Activated CD4-positive, CD25-positive, alpha-beta regulatory T cell (primary cell): ENCODE results near the gene ATG2B.
"Not testable (repeated sequence)": the region's sequence is repeated elsewhere in the genome, so short reads cannot be mapped to it uniquely, and the experiment has no call there.

Source experiments
- DNase-seq, 4 experiments: peaks; one replicate each; lab custom pipeline; 2025; lab: John Stamatoyannopoulos, UW

Gene ATG2B

DNA sequence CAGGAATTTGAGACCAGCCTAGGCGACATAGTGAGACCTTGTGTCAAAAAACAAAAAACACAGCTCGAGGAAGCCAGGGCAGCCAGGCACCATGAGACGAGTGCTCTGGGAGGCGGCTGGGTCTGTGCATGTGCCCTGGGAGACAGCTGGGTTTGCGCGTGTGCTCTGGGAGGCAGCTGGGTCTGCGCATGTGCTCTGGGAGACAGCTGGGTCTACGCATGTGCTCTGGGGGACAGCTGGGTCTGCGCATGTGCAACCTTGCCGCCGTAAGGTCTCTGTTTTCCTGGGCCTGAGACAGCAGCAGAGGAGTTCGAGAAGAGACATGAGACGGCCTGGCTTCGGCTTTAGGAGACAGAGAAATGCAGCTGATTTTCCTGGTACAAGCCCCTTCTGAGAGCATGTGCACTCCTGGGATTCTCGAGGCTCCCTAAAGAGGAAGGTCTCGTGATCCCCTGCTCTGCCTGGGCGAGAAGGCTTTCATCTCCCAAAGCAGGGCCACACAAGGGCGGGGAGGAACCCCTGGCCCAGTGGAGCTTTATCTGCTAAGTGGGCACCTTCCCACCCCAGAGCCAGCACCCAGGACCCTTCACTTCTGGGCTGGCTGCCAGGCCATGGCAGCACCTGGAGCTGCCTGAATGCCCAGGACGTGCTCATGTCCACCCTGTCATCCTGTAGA, 110.7 kb downstream of the ATG2B start:
- DNase-seq: no peak

DNA sequence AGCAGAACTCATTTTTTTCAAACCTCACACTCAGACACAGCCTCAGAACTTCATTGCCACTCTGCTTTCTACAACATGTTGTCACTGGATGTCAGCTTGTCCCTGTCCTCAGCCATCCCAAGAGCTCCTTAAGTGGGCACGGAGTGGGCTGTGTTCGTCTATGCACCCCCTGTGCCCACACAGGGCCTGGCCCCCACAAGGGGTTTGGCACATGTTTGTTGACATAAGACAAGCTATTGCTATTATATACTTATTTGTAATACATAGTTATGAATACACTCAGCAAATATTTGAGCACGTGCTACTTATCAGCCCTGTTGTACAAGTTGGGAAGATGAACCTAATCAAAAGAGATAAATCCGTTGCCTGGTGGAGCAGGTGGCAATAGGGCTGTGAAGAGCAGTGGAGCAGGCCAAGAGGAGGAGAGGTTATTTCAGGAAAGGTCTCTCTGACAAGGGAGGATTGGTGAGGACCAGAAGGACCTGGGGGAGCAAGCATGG, 111.4 kb downstream of the ATG2B start:
- no peak for DNase-seq

DNA sequence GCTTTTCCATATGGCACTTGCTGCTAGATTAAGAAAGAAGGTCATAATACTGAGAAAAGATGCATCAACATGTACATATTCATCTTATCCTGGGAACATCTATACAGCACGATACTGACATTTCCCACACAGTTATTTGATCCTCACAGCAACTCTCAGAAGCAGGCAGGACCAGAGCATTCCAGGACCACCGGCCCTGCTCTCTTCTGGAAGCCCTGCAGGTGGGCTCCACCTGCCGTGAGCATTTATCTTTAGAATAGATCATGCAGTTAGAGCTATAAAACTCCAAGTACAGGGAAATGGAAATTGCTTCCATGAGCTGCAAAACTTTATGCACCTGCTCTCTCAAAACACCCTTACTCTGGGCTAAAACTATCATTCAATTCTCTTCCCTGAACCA, 112.7 kb downstream of the ATG2B start:
- DNase-seq: no peak

DNA sequence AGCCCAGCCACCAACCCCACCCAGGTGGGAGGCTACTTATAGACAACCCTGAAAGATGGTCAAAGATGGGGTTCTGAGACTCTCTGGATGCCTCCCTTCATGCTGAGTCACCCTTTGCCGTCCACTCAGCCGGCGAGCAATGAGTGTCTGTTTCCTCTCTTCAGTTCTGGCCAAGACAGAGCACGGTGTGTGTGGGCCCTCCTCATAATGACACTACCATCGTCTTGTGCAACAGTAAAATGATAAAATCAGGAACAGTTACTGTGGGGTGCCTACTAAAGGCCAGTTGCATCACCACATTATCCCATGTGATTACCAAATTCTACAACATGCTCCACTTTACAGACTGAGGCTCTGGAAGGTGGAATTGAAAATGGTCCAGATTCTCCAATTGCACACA, 114.1 kb downstream of the ATG2B start:
- DNase-seq: no peak

DNA sequence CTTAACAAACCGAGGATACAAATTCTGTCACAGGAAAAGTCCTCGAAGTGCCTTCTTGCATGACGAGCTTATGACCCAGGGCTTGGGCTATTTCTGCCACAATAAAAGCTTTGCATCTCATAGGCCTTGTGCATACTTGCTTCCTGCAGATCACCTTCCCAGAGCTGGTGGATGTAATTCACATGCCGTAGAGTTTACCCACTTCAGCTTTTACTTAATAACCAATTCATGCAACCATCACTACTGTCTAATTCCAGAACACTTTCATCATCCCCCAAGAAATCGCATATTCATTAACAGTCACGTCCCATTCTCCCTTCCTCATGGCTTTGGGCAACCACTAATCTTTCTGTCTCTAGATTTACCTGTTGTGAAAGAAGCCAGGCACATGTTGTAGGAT, 116.1 kb downstream of the ATG2B start:
- DNase-seq: no peak

DNA sequence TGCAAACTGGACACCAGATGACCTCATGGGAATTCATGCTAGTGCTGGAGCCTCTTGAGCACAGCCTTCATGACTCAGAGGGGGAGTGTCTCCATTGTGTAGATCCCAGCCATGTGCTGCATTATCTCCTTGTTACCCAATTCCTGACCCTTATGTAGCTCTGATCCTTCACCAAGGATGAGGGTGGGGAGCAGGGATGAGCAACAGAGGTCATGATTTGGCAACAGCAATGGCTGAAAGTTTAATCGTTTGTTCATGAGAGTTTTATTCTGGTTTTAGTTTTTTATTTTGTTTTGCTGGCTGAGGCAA, 116.6 kb downstream of the ATG2B start:
- DNase-seq: no peak

DNA sequence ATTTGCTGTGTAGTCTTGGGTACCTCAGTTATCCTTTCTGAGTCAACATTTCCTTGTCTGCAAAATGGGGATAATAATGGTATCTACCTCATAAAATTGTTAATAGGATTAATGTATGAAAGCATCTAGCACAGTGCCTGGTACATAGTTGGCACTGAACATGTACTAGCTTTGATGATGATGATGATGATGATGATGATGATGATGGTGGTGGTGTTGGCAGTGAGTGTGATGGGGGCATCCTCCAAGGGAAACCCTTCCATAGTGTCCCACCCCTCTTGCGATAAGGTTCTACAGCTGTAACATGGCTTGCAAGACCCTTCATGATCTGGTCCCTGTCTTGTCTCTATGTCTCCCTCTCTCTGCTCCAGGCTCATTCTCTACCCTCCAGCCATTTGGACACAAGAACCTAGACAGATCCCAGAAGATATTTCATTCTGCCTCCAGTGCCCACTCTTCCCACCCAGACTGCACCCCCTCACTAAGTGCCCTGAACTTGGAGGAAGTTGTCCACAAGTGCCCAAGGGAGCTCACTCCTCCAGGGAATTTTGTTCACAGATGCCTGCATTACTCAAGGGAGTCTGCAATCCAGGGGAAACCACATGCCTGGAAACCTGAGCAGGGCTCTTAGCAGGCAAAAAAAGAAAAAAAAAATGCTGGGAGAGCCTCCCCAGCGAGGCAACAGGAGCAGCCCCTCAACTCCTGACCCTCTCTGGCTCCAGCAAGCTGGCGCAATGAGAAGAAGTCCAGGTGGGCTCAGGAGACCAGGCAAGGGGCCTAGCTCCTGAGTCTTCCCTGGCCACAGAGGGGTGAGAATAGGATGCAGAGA, 117.2 kb downstream of the ATG2B start:
- DNase-seq: no peak

DNA sequence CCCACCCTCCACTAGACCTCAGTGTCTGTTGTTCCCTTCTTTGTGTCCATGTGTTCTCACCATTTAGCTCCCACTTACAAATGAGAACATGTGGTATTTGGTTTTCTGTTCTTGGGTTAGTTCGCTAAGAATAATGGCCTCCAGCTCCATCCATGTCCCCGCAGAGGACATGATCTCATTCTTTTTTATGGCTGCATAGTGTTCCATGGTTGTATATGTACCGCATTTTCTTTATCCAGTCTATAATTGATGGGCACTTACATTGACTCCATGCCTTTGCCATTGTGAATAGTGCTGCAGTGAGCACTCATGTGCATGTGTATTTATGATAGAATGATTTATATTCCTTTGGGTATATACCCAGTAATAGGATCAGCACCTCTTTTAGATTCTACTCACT, 118.1 kb downstream of the ATG2B start:
- not testable (repeated sequence) for DNase-seq

DNA sequence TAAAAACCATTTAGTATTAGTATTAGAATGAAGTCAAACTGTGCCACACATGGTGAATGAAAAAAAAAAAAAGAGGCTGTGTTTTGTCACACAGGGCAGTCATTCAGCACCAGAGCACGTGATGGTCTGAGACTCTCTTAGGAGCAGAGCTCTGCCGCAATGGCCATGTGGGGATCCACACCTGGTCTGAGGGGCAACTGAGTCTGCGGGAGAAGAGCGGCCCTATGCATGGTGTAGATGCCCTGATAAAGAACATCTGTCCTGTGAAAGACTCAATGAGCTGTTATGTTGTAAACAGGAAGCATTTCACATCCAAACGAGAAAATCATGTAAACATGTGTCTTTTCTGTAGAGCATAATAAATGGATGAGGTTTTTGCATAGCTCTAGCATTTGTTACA, 119.4 kb downstream of the ATG2B start:
- no peak for DNase-seq

DNA sequence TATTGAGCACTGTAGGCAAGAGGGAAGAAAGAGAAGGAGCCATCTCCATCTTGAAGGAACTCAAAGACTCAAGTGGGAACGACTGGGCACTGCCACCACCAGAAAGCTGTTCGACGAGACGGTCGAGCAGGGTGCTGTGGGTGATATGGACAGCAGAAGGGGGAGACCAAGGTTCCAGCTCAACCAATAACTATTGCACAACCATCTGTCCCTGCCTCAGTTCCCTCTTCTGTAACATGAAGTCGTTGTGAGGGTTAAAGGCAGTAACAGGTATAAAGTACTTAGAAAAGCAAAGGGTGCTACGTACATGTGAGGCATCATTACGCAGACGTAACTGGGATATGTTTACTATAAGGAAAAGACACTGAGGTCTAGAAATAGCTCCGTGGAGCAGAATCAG, 121.0 kb downstream of the ATG2B start:
- no peak for DNase-seq

DNA sequence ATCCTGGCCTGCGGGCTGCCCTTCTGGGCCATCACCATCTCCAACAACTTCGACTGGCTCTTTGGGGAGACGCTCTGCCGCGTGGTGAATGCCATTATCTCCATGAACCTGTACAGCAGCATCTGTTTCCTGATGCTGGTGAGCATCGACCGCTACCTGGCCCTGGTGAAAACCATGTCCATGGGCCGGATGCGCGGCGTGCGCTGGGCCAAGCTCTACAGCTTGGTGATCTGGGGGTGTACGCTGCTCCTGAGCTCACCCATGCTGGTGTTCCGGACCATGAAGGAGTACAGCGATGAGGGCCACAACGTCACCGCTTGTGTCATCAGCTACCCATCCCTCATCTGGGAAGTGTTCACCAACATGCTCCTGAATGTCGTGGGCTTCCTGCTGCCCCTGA, 122.5 kb downstream of the ATG2B start:
- no peak for DNase-seq

DNA sequence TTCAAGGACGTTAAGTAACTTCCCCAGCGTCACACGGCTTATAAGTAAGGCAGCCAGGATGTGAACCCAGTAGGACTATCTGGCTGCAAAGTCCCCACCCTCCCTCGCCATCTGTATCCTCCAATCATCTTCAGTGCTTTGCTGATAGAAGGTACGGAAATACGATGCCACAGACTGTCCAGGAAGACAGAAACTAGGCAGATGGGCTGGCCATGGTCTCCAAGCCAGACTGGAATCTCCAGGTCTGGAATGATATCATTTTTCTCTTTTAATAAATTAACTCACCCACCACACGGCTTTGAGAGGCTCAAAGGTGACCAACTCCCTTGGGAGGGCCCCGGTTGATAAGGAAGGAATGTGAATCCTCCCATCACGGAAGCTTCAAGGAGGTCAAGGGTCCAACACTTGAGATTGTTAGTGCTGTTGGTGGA, 123.4 kb downstream of the ATG2B start:
- DNase-seq: no peak

DNA sequence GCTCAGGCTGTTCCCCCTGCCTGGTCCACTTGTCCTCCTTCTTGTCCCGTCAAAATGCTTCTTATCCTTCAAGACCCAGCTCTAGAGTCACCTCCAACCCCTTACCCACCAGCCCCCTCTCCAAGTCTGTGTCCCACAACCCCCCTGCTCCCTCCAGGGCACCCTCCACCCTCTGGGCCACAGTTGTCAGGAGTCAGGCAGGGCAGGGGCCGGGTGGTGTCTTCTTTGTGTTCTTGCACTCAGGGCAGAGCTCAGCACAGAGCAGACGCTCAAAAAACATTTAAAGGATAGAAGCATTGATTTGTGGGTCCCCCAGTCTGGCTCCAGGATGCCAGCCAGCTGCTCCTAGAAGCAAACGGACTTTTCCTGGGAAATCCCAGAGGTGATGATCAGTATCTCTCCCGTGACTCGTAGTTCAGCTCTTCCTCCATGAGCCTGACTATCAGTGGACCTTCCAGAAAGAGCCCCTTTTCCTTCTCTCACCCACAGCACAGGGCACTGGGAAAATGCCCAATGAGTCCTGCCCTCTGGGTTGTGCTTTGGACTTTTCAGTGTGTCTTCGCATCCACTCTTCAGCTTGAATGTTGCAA, 124.4 kb downstream of the ATG2B start:
- DNase-seq: no peak

DNA sequence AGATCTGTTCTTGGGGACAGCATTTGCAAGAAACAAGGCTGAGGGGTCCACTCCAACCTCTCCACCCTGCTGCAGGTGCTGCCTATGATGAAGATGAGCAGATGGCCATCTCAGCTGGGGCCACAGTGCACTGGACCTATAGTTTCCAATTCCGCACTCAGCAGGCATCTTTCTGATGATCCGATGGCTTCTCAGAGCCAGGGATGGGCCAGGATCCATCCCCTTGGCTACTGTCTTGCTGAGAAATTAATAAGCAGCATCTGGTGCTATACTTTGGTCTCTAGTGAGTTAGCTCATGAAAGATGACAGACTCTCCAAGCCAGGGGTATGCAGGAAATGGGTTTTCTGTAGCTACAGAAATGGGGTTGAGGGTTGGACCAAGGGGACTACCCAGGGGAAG, 125.5 kb downstream of the ATG2B start:
- no peak for DNase-seq

DNA sequence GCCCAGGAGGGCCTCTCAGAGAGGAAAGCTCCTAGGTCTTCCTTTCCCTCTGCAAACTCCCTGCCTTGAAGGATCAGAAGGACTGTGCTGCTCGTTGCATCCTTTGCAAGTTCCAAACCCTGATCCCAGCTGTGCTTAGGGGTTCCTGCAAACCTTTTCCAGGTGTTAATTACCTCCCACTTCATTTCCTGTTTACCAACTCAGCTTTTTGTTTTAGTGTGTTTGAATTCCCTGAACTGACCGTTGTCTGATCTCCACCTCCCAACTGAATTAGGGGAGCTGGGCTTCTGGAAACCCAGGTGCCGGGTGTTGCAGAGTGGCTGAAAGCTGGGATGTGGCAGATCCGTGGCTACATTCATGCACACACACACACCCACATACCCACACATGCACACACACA, 127.7 kb downstream of the ATG2B start:
- no peak for DNase-seq

DNA sequence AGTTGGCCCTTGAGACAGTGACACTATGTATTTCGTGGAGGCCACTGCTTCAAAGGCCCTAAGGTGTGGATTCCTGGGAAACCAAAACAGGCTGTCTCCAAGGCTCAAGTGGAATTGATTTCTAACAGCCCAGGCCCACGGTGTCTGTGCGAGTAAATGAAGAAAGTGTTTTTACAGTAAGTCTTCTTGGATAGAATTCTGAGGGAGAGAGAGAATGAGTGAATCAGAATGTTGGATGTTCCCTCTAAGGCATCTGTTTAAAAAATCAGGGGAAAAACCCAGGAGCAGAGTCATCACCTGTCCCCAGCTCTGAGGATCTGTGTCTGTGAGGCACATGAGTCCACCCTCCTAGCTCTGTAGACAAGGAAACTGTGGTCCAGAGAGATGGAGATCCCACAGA, 129.5 kb downstream of the ATG2B start:
- no peak for DNase-seq

DNA sequence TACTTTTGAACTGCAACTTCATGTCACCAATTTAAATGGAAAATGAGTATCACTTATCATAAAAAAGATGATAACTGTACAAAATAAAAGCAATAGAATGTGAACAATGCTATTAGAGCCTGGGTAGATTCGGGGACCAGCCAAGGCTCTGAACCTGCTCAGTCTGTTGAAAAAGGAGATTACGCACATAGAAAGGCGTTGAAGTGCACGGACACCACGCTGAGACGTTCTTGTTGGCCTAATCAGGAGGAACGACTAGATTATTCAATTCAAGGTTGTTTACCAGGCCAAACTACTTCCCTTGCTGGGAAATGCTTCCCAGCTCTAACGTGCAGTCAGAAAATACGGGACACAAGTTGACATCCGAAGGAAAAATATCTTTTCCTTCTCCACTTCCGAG, 130.6 kb downstream of the ATG2B start:
- DNase-seq: no peak

DNA sequence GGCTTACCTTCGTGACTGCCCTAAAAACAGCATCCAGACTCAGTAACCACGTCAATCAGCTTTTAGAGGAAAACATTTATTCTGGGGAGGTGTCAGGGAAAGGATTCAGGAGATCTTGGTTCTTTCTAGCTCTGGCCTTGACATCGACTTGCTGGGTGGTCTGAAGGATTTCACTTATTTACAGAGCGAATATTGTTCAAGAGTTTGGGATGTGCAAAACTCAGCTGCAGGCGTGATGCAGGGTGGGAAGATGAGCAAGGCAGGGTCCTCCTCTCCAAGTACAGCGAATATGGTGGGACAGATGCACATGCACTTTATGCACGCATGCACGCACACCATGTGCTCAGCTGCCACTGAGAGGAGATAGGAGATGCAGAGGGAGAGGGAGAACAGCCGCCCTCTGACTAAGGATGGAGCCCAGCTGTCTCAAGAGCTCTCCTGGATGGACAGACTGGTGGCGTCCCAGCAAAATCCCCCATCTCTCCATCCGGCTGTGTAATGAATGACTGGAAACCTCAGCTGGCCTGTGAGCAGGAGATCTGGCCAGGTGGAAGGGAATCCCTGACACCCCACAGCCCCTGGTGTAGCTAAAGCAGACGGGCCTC, 131.5 kb downstream of the ATG2B start:
- no peak for DNase-seq

DNA sequence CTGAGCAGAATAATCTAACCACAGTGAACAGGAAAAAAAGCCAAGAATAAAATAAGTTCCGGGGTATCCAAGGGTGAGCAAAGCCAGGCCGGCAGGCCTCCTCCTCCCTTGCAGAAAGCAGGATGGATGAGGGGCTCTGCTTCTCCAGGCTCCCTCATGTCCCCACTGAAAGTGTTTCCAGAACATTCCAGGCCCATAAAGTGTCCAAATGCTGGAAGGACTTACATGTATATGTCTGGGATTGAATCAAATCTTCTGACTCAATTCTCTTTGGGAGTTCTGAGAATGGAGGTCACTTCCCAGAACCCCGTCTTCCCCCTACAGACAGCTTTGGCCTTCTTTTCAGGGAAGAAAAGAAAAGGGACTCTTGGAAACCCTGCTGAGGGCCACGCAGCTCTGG, 132.1 kb downstream of the ATG2B start:
- DNase-seq: no peak

DNA sequence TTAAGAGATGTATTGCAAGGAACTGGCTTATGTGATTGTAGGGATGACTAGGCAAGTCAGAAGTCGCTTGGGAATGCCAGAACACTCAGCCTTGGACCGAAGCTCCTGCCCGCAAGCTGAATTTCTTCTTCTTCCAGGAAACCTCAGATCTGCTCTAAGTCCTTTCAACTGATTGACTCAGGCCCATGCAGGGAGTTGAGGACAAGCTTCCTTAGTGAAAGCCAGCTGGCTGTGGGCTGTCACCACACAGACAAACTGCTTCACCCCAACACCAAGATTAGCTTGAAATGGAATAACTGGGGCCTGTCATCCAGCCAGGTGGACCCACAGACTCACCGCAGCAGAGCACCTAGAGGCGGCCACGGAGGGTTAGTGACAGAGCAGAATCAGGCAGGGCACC, 133.8 kb downstream of the ATG2B start:
- DNase-seq: no peak
